Measurements from ENCODE around the gene DRD4.

The DRD4 gene

DNA sequence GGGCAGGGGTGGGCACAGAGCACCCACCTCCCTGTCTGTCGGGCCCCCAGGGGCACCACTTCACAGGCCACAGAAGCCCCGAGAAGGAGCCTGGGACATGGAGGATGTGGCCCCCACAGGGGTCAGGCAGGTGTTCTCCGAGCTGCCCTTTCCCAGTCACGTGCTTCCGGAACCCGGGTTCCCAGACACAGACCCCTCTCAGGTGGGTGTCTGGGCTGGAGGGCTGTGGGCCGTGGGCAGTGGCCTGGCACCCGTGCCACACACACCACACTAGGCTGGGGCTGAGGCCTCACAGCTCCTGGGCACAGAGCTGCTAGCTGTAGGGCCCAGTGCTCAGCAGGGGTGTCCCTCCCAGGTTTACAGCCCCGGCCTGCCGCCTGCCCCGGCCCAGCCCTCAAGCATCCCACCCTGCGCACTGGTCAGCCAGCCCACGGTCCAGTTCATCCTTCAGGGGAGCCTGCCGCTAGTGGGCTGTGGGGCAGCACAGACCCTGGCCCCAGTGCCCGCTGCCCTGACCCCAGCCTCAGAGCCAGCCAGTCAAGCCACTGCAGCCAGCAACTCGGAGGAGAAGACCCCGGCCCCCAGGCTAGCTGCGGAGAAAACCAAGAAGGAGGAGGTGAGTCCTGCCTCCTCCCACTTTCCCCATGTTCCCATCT, 26.8 kb upstream of the DRD4 start:
- DNase-seq (ENCODE audit: low read depth): no peak

- DNase-seq (ENCODE audit: low read depth): no peak
Observed at GRCh38 chr11:611001-611996, 25.8 kb upstream of the DRD4 start.

DNA sequence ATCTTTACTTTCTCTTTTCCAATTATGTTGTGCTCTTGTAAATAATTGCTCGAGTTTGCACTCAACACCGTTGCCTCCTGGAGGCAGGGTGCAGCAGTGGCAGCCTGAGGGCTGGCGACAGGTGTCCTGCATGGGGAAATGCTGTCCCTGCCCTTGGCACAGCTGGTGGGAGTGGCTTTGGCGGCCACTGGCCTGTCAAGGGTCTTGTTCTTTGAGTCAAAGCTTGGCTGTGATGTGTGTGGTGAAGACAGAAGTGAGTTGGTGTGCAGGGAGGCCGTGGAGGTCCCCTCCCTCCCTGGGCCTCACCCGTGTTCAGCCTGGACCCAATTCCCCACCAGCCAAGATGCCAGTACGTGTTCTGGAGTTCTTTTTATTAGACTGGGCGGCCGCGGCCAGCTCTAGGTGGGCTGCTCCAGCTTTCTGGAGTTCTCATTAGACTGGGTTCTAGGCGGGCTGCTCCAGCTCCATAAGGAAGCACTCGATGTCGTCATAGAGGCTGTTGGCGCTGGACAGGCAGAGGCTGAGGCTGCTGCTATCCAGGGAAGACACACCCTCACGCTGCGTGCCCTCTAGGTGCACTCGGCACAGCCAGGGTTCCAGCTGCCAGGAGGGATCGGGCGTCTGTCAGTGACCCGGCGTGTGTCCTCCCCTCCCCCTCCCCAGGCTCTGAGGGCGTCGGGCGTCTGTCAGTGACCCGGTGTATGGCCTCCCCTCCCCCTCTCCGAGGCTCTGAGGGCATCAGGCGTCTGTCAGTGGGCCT, 24.7 kb upstream of the DRD4 start:
- DNase-seq (ENCODE audit: low read depth): peak; percentile 30

- no peak for DNase-seq (ENCODE audit: low read depth)
Observed at GRCh38 chr11:612961-613300, 24.1 kb upstream of the DRD4 start.

DNA sequence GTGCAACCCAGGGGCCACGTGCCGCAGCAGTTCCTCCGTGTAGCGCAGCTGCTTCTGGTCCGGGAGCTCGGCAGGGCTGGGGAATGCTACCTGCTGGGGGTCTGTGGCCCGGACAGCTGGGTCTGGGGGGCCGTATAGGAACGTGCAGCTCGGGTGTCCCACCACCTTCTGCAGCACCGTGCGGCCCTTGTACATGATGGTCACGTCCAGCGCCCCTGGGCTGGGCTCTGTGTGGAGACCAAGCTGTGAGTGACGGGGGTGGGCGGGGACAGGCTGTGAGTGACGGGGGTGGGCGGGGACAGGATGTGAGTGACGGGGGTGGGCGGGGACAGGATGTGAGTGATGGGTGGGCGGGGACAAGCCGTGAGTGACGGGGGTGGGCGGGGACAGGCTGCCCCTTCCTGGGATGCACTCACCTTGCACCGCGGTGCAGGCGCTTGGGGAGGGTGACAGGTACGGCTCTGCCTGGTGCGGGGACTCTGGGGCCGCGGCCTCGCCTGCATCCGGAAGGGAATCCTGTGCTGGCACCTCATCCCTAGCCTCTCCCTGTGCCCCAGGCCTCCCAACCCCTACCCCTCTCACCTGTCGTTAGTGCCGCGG, 23.6 kb upstream of the DRD4 start:
- DNase-seq (ENCODE audit: low read depth): peak; percentile 53

DNA sequence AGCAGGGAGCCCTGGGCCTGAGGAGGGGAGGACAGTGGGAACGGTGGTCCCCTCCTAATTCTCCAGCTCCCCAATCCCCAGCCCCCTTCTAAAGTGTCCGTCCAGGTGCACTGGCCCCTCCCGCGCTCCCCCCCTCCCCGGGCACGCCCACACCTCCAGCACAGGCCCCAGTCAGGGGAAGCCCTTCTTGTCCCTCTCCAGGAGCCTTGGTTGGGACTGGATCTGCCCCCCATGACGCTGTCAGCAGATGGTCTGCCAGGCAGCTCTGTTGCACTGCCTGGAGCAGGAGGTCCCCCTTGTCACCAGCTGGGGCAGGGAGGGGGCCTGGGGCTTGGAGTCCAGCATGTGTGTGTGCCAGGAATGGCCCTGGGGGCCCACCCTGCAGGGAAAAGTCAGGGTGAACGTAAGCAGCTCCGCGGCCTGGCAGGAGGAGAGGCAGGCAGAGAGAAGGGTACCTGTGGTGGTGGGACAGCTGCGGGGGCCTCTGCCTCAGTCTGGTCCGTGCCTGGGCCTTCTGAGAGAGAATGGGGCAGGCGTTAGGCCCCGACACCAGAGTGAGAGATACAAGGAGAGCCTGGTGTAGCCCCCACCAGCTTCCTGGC, 22.9 kb upstream of the DRD4 start:
- DNase-seq (ENCODE audit: low read depth): no peak

GRCh38 chr11:614623-615503, 22.2 kb upstream of the DRD4 start:
- DNase-seq (ENCODE audit: low read depth): no peak

- DNase-seq (ENCODE audit: low read depth): peak; percentile 79
Observed at GRCh38 chr11:615504-616319, 21.4 kb upstream of the DRD4 start, which contains the start of gene IRF7. IRF7 (minus strand) TSS chr11:615950; CDS start chr11:615364, 586 bp downstream.

- no peak for DNase-seq (ENCODE audit: low read depth)
Observed at GRCh38 chr11:616320-617198, 20.5 kb upstream of the DRD4 start.

- DNase-seq (ENCODE audit: low read depth): no peak
Observed at GRCh38 chr11:617199-617911, 19.7 kb upstream of the DRD4 start.

DNA sequence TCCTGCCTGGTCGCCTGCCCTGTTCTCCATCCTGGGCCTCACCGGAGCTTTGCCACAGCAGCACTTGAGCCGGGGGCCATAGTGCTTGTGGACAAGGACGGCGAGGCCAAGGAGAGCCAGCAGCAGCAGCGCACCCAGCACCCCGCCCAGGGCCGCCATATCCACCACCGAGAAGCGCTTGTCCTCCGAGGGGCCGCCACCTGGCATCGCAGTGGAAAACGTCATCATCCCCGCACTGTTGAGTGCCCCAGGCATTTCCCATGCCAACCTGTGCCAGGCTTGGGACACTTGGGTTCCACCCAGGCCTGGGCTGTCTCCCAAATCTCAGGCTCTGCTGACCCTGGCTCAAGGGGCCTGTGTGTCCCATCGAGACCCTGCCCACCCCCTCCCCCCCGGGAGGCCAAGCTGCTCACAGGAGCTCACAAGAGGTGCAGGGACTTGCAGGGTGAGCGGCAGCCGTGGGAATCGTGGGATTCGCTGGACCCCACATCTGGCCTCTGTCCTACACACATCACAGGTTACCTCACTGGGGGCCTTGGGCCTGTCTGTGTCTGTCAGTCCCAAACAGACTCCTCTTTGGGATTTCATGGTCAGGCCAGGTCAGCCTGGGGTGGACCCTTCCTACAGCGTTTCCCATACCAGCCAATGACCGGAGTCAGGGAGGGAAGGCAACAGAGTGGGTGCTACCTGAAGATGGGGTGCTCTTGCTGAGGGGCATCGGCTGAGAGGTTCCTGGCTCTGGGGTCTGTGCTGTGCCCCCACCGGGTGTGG, 19.0 kb upstream of the DRD4 start:
- no peak for DNase-seq (ENCODE audit: low read depth)

DNA sequence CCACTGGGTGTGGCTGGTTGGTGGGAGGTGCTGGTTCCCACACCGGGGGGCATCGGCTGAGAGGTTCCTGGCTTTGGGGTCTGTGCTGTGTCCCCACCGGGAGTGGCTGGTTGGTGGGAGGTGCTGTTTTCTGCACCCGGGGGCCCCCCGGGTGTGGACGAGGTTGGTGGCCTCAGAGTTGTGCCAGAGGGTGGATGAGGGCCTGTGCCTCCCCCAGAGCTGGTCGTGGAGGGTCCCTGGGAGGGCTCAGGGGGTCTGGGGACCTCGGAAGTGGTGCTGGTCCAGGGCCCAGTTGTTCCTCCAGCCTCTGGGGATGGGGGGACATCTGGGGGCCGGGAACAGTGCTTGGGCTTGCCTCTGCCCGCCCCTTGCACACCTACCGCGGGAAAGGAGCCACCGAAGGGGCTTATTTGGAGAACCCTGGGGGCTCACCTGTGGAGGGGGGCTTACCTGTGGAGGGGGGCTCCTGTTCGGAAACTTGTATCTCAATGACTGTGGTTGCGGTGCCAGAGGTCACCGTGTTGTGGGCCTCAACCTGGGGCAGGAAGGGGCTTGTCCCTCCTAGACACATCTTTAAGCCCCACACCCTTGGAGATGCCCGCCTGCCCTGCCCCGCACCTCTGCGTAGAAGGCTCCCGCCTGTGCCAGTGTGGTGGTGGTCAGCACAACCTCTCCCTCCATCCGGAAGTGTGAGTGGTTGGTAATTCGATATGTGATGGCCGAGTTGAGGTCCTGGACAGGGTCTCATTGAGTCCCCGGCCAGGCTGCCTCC, 18.0 kb upstream of the DRD4 start:
- no peak for DNase-seq (ENCODE audit: low read depth)

- DNase-seq (ENCODE audit: low read depth): no peak
Observed at GRCh38 chr11:619628-620050, 17.4 kb upstream of the DRD4 start.

- no peak for DNase-seq (ENCODE audit: low read depth)
Observed at GRCh38 chr11:620201-620600, 16.9 kb upstream of the DRD4 start.

DNA sequence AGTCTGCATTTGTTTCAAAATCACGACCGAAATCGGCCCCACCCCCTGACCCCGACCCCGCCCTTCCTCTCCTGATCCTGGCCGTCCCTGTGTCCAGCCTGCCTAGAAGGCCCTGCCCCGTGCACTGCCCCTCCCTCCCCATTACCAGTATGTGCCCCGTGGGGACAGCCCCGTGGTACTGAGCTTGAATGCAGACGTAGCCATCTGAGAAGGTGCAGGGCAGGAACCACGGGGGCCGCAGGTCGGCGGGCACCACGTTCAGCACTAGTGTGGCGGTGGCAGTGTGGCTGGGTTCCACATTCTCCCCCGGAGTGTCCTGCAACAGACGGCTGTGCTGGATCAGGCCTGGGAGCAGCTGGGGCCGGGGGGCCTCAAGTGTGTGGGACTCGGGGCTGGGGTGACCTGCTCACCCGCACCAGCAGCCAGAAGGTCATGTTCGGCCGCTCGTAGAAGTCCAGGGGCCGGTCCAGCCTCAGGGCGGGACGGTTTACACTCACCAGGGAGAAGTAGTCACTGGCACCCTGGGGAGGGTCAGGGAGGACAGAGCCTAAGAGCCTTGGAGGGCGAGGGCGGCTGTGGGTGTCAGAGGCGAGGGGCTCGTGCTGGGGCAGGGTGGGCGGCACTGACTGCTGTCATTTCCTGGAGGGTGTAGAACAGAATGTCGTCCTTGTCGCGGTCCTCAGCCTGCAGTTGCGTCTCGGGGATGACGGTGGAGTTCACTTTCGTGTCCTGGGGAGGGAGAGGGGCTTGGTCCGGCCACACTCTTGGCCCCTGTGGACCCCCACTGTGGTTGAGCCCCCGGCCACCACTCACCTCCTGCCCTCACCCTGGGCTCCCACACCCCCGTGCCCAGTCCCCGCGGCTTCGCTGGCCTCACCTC, 15.9 kb upstream of the DRD4 start:
- no peak for DNase-seq (ENCODE audit: low read depth)

DNA sequence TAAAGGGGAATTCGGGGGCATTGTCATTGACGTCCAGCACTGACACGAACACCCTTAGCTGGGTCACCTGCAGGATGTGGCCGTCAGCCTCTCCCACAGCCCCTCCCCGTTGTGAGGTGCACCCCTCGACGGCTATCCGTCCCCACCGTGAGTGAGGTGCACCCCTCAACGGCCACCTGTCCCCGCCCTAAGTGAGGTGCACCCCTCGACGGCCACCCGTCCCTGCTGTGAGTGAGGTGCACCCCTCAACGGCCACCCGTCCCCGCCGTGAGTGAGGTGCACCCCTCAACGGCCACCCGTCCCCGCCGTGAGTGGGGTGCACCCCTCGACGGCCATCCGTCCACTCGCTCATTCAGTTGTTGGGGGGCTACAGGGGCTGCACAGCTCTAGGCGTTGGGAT, 15.2 kb upstream of the DRD4 start:
- no peak for DNase-seq (ENCODE audit: low read depth)

All from amniotic epithelial cell (primary cell).